Suppressor macrophage (primary cell): ENCODE measurements around the gene CDH20.
A peak's percentile ranks its signal among the peaks of the same experiment; 100 is the strongest.

Source experiments
- DNase-seq, 4 experiments: peaks; one replicate each; pipeline ENCODE4 v3.0.0-alpha.2; 2020 to 2022

Gene CDH20

DNA sequence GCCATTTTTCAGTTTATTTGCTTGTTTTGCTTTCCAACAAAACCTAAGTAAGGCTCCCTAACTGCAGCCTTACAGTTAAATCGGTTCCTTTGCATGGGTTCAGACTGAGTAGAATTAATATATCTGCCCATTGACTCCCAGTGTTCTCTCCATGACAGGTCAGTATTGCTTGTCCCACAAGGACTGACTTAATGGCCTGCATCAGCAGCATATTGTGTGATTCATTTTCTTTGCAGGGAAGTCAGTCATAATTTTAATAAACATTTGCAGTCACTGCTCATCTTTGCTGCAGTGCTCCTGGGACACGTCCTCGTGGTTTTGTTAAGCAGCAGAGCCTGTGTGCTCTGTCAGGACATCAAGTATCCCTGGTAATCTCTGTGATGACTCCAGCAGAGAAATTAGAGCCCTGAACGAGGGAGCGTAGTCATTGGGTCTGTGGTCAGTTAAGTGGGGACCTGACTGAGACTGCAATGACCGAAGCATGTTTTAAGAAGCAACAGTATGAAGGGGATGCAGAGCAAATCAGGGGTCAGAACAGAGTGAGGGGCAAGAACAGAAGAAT, 93.3 kb downstream of the CDH20 start:
- DNase-seq, result no peak

DNA sequence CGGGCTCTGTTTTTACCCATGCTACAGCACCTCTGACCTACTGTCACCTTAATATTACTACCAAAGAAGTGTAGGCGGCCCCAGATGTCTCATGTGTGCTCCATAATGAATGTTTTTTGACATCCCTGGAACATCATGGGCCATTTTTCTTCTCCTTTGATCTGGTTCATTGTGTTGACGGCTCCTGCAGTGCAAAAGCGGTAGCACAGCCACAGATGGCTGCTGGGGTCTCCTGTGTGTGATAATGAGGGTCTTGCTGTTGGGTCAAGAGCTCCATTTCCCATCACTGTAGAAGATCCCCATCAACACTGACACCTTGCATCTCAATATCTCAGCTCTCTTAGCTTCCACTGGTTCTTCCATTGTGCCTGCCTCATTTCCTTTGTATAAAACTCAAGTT, 95.0 kb downstream of the CDH20 start:
- no peak for DNase-seq

DNA sequence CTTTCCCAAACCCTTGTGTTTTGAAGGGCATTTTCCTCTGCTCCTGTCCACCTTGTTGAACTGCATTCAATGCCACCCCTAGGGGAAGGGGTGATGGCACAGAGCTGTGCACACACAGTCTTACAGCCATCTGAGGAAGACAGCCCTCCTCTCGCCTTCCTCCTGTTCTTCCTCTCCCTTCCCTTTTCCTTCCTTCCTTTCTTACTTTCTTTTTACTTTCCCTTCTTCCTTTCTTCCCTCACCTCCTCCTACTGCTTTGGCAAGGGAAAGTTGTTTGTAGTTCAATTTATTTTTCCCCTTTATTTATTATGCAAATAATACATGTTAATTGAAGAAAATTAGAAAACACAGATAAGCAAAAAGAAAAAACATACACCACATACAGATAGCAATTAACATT, 99.4 kb downstream of the CDH20 start:
- no peak for DNase-seq

DNA sequence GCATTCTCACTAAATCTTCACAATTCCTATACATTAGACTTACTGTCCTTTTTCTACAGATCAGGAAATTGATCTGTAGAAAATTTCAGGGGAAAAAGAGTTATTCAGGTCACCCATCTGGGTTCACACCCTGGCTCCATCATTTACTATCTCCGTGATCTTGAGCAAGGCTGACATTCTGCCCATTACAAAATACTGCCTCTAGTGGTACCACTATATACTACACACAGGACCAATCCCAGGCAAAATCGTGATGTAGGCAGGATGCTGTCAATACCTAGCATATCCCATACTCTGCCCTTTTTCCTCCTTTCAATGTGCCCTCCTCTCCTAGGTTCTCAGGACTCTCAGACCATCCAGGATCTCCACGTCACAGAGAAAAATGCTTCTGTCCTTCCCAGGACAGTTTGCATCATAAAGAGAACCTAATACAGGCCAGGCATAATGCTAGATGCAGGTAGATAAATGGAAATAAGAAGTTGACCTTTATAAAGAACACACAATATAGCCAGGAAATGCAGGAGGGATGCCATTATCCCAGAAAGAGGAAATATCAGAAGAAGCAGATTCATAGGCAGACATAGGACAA, 101.9 kb downstream of the CDH20 start:
- peak in 2 of 4 experiments; percentile 1 to 15 for DNase-seq

DNA sequence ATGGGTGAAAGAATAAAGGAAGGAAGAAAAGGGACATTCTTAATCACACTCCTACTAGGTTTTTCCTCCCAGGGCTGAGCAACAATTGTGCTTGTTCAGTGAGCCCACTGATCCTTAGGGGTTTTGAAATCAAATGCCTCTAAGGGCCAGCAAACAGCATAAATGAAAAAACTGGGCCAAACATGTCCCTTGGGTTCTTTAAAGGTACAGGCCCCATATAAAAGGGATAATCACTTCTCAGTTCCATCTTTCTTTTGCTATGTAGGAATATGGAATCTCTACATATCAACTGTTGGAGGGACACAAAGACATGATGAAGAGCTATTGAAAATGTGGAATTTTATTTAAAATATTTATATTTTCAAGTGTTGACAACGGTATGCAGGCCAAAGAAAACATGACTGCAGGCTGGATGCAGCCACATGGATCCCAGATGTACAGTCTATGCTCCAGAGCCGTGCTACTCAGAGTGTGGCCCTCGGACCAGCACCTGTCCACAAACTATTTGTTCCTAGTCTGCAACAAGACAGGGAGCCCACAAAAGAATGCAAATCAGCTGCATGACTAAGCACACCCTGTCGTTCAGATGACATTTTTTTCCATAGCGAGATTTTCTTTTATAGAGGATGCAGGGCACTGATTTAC, 110.0 kb downstream of the CDH20 start:
- no peak for DNase-seq

DNA sequence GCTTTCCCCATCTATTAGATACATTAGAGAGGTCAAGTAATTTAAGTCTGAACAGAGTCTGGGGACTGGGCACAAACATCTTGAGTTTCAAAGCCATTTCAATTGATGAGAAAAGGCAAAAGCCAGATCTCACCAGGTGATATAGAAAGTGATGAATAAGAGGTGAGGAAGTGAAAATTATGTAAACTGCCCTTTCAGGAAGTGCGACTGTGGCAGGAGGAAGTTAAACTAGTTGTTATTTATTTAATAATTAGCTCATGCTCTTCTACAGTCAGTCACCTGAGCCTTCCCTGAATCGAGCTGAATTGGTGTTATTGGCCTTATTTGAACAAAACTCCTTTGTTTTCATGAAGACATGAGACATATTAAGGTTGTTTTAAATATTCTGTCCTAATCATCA, 115.1 kb downstream of the CDH20 start:
- DNase-seq, result peak in 1 of 4 experiments; percentile 2

DNA sequence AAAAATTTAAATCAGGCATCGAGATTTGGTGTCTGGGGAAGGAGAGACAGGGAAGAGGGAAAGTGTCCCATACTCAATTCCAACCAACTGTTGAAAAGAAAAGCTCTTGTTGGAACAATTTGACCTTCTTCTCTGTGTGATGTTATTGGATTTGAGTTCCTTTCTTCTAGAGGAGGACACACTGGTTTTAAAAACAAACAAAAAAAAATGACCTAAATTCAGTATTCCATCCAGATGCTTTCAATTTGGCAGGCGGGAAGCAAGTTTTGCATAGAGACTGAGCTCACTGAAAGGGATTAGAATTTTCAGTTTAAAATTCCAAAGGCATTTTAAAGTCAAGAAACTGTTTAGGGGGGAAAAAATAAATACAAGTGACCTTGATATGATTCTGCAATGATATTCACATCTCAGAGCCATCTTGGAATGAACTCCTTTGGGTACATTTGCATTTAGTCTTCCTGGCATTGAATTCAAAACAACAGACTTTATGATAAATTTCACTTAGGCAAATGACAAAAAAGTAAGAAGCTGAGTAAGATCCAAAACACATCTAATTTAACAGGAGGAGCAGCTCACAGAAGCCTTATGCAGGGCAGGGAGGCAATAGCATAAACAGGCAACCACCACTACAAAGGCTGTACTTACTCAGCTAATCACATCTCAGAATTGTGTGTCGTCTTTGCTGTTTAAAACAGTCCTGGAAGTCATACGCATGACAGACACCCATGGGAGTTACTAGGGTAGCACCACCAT, 126.8 kb downstream of the CDH20 start:
- no peak for DNase-seq

DNA sequence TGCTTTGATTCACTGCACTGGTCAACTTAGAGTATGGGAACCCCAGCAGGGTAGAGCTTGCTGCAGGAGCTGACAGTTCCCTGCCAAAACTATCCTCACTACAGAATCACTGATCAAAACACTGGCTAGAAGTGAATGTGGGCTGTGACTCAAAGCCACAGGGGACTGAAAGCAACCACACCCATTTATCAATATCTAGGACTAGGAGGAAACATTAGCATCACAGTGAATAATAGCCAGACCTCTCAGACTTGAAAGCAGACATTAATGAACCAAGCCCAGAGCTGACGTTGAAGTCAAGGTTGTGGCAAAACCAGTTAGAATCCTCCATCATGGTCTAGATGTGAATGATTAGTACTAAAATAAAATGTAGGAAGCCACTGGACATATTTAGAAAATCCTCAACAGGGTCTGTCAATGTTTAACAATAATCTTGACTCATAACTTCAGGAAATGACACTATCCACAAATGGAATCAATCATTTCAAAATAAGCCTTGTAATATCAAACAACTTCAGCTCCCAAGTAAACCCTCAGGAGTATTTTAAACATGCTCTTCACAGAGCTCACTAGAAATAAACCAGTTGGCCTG, 131.4 kb downstream of the CDH20 start:
- no peak for DNase-seq

DNA sequence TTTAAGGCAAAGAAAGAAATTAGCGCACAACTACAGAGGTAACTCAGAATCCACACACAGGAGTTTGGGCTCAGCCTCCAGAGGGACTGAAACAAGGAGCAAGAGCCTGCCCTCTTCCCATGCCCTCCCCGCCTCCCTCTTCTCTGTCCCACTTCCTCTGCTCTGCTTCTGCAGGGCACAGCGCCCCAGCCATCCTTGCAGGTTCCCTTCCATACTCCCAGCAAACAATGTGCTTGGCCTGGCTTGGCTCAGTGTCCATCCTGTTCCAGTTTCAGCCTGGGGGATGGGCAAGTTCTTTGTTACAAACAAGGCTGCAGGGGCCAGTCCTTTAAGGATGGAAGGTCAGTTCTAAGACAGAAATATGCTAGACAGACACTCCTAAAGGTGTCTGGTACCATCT, 133.5 kb downstream of the CDH20 start:
- DNase-seq, result no peak

DNA sequence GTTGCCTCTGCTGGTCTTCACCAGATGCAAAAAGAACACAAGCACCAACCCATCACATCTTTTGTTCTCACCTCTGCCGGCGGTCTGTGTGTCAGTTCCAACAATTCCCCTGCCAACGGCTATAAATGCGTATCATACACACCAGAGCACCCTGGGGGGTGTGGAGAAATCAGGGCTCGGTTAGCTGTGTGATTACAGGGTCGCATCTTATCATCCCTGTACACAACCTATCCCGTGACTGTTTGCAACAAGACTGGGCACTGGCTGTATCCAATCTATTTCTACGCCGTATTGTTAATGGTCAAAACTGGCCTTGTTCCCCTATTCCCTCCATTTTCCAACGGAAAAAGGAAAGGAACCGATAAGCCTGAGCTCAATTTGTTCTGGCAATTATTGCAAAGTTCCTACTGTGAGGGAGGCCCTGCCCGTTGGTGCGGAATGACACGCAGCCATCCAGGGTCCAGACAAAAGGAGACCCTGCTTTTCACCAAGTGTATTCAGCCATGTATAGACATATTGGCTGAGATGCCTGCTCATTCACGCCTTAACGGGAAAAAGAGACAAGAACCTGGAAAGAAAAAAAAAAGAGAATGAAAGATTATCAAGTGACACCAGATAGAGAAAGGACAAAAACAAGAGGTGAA, 136.9 kb downstream of the CDH20 start:
- no peak for DNase-seq

DNA sequence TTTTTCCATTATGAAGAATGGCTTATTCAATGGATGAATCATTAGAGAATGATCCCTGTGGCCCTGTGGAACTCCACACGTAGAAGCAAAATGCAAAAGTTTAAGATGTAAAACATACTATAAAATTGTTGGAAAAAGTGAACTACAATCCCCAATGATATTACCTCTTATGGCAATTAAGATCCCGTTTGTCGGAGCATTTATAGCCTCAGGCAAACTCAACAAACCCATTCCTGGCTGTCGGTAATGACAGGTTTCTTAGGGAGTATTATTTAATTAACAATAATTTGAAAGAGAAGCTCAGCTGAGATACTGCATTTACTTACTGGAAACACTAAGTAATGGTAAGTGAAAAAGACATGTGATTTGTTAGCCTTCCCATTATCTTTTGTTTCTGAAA, 138.3 kb downstream of the CDH20 start:
- DNase-seq, result no peak

DNA sequence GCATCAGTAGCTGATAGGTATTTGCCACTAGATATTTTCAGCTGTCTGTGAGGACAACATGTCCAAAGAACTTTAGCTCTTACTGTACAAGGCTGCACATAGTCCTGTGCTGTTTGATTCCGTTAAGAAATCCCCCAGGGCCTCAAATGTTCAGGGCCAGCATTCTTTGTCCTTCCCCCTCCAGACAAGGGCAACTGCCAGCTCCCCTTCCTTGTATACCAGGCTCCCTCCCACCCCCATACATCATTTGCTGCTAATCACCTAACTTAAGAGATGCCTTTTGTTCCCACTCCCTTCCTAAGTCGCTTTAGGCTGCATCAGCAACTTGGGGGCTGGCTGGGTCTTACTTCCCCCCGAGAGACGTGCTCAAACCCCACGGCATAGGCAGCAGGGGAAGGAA, 138.7 kb downstream of the CDH20 start:
- no peak for DNase-seq

DNA sequence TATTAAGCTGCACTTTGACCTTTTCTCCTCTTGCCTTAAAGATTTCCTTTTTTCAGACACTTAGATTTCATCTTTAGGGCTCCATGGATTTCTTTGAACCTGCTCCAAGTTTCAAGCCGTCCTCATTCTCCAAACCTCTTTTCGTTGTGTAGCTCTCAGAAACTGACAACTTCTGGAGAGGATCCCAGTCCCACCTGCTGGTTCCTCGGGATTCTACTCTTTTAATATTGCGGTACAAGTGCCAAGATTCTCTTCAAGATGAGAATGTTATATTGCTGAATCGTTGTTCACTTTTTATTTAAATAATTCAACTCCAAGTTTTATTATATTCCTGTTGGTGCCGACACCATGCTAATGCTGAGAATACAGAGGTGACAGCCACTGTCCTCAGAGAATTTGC, 141.1 kb downstream of the CDH20 start:
- DNase-seq, result no peak

DNA sequence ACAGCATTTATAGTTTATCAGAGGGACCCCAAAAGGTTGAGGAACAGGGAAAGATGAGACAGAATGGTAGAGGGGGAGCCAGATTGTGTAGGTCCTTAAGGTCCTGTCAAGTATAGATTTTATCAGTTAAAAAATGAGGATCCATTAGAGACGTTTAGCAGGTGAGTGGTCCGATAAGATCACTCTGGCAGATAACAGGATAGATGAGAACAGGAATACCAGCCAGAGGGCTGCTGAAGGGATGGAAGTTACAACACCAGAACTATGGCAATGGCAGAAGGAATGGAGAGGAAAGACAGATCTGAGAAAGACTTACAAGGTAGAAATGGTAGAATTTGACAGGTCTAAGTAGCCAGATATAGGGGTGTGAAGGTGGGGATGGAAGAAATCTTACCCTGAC, 141.7 kb downstream of the CDH20 start:
- DNase-seq, result no peak

DNA sequence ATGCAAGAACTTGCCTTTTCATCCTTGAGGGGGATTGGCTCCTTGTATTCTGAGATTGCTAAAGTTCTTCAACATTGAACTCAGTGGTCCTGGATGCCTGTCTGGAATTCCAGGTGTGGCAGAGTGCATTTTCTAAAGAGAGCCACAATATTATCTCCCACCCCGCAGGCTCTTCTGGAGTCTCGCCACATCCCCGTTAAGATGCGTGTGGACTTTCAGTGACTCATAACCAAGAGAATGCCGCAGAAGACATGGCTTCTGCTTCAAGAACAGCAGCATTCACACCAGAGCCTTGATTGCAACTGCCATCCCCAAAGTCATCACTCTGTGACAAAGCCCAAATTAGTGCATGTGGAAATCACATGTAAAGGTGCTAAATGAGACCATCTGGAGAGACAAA, 142.7 kb downstream of the CDH20 start:
- no peak for DNase-seq

DNA sequence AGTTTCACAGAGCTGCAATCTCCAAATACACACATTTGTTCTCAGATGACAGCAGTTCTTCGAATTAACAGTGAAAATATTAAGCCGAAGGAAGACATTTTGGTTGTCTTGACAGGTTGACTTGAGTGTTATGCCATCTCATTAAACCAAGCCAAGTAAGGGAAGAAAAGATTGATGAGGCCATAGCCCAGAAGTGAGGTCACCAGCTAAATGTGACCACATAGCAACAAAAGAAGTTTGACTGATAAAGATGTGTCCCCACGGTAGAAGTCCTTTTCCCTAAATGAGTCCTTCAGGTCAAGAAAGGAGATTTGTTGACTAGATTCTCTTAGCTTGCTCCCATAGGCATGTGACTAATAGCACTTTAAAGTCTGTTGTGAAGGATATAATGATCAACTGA, 156.1 kb downstream of the CDH20 start:
- no peak for DNase-seq

DNA sequence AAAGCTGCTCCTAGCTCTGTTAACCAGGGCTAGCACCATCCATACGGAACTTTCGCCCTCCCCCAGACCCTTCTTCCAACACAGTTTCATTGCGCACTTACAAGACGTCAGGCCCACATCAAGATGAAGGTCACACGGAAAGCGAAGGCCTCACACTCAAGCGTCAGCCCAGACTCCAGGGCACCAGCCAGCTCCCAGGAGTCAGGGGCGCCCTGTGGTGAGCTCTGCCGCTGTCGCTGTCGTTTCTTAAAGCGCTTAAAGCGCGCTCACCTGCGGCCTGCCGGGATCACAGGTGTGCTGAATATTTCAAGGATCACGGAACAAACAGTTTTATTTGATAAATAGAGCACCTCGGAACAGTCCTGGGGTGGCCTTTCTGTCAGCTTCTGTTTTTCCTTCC, 163.1 kb downstream of the CDH20 start:
- no peak for DNase-seq

DNA sequence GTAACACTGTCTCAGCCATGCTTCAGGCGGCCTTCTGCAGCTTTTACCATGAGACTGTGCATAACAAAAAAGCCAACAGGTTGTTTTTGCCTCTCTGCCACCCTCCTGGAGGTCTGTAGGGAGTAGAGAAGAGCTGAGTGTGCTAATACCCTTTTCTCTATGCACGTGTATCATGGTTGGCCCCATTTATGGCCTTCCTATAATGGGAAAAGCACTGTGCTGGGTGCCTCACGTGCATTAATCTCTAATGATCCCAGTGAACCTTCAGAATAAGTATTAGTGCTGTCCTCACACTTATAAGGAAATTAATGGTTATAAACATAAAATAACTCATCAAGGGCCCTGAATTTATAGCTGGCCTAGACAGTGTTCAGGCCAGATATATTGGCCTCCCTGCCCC, 164.2 kb downstream of the CDH20 start:
- no peak for DNase-seq

DNA sequence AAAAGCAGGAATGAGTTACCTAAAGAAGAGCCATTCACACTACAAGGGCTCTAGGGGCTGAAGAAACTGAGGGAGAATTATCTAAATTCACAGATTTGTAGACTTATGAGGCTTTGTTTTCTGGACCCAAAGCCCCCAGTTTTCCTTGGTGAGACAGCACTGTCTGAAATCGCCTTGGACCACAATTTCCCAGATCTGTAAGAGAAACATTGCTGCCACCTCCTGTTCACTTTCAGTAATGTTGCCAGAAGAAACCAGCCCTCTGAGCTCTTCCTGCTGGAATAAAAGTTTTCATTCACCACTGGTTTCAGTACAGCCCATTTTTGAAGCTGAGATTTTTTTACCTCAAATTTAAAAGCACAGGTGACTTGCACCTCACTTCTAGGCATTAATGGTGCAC, 169.2 kb downstream of the CDH20 start:
- peak; percentile 34 to 50 (median 42) for DNase-seq

DNA sequence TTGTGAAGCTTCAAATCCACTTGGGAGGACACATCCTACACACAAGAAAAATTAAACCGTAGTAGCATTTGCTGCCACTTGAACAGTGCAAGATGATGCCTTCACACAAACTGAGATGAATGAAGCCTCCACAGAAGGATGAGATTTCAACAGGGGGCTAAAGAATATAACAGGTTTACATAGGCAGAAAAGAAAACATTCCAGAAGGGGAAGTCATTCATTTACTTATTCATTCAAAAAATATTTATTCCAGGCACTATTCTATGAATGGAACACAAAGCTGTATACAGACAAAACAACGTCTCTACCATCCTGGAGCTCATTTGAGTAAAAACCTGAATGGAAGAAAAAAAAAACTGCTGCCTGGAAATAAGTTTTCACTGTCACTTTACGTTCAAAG, 170.5 kb downstream of the CDH20 start:
- DNase-seq, result no peak

DNA sequence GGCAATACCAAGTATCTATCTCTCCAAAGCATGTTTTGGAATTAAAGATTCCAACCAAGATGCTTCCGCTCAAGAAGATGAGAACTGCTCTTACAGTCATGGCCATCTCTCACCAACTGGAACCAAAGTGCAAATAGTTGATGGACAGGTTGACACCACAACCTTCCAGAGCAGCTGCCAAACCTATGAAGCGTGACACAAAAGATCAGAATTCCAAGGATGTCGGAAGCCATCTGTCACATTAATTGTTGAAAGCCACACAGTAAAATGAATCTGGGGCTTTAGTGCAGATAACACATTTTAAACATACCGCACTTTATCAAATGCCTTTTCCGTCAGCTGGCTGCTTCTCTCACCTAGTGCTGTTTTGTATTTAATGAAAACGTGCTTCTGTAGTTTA, 195.7 kb downstream of the CDH20 start:
- no peak for DNase-seq

DNA sequence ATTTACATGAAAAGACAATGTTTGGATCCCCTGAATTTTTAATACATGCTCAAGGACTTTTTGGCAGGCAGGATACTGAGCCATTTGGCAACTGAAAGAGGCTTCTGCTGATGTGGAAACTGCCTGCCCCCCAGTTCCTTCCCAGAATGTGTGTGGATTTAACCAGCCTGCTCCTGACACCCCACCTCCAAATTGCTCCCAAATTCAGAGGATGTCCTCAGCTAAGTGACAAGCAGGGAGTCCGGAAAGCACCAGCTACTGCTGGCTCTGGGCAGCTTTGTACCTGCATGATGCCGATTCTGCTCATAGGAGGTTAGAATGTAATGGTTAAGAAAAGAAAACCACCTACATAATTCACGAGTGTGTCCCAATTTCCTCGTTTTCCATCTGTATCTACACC, 197.5 kb downstream of the CDH20 start:
- no peak for DNase-seq

DNA sequence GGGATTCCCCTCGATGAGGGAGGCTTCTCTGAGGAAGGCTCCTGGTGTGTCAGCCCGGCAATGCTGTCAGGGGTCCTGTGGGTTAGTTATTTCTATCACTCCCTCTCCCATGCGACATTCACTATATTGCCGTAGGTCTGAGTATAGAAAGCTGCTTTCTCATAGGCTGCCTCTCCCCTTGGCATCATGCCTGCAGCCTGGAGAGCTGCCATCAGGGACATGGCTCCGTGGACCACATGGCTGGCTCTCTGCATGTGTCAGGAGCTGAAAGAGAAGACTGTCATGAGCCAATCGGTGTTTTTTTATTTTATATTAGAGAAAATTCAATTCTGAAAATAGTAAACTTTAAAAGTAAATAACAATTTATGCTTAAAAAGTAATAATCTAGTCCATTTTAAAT, 198.0 kb downstream of the CDH20 start:
- no peak for DNase-seq
